C4-2B (cell line): ENCODE measurements around the gene KRTAP5-5.

Source experiments
- ZFX ChIP-seq: fragments of 450-650 bp; IDR thresholded peaks from 2 replicates; pipeline ENCODE4 v1.6.1; 2017
- TF ChIP-seq, protein P1 (sequence below): fragments of 450-650 bp; conservative IDR thresholded peaks from 2 replicates; pipeline ENCODE4 v1.5.1; 2017; ENCODE audit warnings: mild to moderate bottlenecking

- TF ChIP-seq, protein P1, sequence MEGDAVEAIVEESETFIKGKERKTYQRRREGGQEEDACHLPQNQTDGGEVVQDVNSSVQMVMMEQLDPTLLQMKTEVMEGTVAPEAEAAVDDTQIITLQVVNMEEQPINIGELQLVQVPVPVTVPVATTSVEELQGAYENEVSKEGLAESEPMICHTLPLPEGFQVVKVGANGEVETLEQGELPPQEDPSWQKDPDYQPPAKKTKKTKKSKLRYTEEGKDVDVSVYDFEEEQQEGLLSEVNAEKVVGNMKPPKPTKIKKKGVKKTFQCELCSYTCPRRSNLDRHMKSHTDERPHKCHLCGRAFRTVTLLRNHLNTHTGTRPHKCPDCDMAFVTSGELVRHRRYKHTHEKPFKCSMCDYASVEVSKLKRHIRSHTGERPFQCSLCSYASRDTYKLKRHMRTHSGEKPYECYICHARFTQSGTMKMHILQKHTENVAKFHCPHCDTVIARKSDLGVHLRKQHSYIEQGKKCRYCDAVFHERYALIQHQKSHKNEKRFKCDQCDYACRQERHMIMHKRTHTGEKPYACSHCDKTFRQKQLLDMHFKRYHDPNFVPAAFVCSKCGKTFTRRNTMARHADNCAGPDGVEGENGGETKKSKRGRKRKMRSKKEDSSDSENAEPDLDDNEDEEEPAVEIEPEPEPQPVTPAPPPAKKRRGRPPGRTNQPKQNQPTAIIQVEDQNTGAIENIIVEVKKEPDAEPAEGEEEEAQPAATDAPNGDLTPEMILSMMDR: no peak
- no peak for TF ChIP-seq ZFX
Measured at GRCh38 chr11:1656061-1656441, 26.5 kb downstream of the KRTAP5-5 start.
